ENCODE data around the gene RGS6. TPM values are rescaled to one million over a fixed set of nuclear protein-coding genes. Genes with fewer than 3 reads are reported as not detected.

RGS6 gene
- total RNA-seq, 4 donors from 2014 or later = 7.6 to 25.3 (median 17.2) TPM

GRCh38 chr14:72501439-72501838 lies 569.2 kb downstream of the RGS6 start:
- Histone ChIP-seq H3K4me1 (peaks cover 21 to 23% of the 10 kb centered on the region in 2 donors), H3K27me3 (no peaks in the 10 kb centered on the region), H3K4me3 (replicated peaks in 1 of 3) (no peak overlapping the region), H3K9me3 (no peaks in the 10 kb centered on the region), H3K27ac (peak overlapping the region in 2 of 3 donors; percentile 71 to 77), H3K36me3 (no peaks in the 10 kb centered on the region)
- DNase-seq = no peak
- WGBS, 2 donors = 94 to 98% methylated on average over 5 of the region's 5 CpGs
- intact Hi-C loops (cut with DNase I) = no loop called here
- TF ChIP-seq POLR2A (IDR thresholded peaks at IDR 0.05) = no peak
- TF ChIP-seq, protein P1, sequence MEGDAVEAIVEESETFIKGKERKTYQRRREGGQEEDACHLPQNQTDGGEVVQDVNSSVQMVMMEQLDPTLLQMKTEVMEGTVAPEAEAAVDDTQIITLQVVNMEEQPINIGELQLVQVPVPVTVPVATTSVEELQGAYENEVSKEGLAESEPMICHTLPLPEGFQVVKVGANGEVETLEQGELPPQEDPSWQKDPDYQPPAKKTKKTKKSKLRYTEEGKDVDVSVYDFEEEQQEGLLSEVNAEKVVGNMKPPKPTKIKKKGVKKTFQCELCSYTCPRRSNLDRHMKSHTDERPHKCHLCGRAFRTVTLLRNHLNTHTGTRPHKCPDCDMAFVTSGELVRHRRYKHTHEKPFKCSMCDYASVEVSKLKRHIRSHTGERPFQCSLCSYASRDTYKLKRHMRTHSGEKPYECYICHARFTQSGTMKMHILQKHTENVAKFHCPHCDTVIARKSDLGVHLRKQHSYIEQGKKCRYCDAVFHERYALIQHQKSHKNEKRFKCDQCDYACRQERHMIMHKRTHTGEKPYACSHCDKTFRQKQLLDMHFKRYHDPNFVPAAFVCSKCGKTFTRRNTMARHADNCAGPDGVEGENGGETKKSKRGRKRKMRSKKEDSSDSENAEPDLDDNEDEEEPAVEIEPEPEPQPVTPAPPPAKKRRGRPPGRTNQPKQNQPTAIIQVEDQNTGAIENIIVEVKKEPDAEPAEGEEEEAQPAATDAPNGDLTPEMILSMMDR (IDR thresholded peaks at IDR 0.05) = no peak

DNA sequence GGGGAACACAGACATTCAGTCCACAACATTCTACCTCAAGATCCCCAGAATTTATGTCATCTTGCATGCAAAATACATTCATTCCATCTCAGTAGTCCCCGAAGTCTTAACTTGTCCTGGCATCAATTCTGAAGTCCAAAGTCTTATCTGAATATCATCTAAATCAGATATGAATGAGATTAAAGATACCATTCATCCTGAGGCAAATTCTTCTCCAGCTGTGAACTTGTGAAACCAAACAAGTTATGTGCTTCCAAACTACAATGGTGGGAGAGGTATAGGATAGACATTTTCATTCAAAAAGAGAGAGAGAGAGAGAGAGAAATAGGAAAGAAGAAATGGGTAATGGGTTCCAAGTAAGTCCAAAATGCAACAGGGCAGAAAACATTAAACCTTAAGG lies 571.0 kb downstream of the RGS6 start:
- Histone ChIP-seq H3K4me3 (replicated peaks in 1 of 3) (no peak overlapping the region), H3K27me3 (no peaks in the 10 kb centered on the region), H3K9me3 (no peaks in the 10 kb centered on the region), H3K27ac (no peak overlapping the region), H3K4me1 (peaks cover 21 to 23% of the 10 kb centered on the region in 2 donors), H3K36me3 (no peaks in the 10 kb centered on the region)
- TF ChIP-seq, protein P1 (IDR thresholded peaks at IDR 0.05) = no peak
- no peak for TF ChIP-seq POLR2A (IDR thresholded peaks at IDR 0.05)
- 94 to 100% methylated on average over 1 of the region's 1 CpG for WGBS, 2 donors
- intact Hi-C loops (cut with DNase I) = no loop called here
- DNase-seq = no peak

DNA sequence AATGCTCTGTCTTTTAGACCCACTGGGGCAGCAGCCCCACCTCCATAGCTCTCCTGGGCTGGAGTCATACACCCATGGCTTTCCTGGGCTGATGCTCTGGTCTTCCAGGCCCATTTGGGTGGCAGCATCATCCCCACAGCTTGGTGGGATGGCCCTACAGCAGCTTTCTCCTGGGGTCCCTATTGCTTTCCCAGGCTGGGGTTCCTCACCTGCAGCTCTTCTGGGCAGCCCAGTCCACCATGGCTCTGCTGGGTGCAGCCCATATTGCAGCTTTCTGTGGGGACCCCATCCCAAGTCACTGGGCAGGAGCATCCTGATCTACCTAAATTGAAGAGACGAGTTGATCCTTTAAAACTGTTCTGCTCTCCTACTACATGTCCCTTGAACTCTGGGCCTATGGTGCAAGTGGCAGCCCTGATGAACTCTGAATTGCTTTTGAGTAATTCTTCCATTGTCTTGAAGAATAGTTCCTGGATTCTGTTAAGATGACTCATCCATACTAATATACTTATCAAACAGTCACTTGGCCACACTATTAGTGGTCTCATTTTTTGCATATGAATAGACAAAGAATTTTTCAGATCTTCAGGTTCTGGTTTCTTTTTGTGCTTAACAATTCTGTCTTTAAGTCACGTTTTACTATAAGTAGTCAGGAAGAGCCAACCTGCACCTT lies 571.6 kb downstream of the RGS6 start:
- no peak for DNase-seq
- 96% methylated on average over 2 of the region's 2 CpGs for WGBS, 2 donors
- Histone ChIP-seq H3K27ac (no peak overlapping the region), H3K36me3 (no peaks in the 10 kb centered on the region), H3K4me3 (replicated peaks in 1 of 3) (no peak overlapping the region), H3K9me3 (no peaks in the 10 kb centered on the region), H3K4me1 (peaks cover 21 to 23% of the 10 kb centered on the region in 2 donors), H3K27me3 (no peaks in the 10 kb centered on the region)
- TF ChIP-seq POLR2A (IDR thresholded peaks at IDR 0.05) = no peak
- TF ChIP-seq, protein P1 (IDR thresholded peaks at IDR 0.05) = no peak
- intact Hi-C loops (cut with DNase I) = no loop called here

DNA sequence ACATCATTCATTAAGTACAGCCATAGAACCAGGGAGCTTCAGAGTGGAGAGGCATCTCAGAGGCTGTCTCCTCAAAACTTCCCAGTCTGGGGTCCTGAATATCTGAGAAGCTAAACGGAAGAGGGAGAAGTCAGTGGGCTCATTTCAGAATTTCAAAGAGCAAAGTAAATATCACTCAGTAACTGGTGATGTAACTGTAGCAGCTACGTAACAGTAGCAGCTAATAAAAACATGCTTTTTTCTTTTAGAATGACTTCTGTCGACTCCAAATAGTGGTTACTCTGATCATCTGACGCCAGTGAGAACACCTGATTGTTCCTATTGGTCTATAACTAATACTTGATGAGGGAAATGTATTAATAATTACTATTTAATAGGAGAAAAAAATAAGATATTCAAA lies 578.3 kb downstream of the RGS6 start:
- no peaks in the 10 kb centered on the region for H3K36me3 ChIP-seq
- intact Hi-C loops (cut with DNase I) = no loop called here
- H3K27me3 ChIP-seq = no peaks in the 10 kb centered on the region
- DNase-seq = no peak
- no peak for TF ChIP-seq POLR2A (IDR thresholded peaks at IDR 0.05)
- TF ChIP-seq, protein P1 (IDR thresholded peaks at IDR 0.05) = no peak
- WGBS, 2 donors = 83 to 84% methylated on average over 4 of the region's 4 CpGs
- no peak overlapping the region for H3K4me3 ChIP-seq (replicated peaks in 1 of 3)
- no peak overlapping the region for H3K27ac ChIP-seq
- no peaks in the 10 kb centered on the region for H3K9me3 ChIP-seq
- peaks cover 12 to 23% of the 10 kb centered on the region in 2 donors for H3K4me1 ChIP-seq

GRCh38 chr14:72512281-72512680 lies 580.1 kb downstream of the RGS6 start:
- TF ChIP-seq, protein P1 (IDR thresholded peaks at IDR 0.05) = no peak
- no peak for TF ChIP-seq POLR2A (IDR thresholded peaks at IDR 0.05)
- H3K4me1 ChIP-seq = peaks cover 12 to 28% of the 10 kb centered on the region in 2 donors
- H3K9me3 ChIP-seq = no peaks in the 10 kb centered on the region
- peak; percentile 48 to 60 for DNase-seq
- H3K27me3 ChIP-seq = no peaks in the 10 kb centered on the region
- H3K36me3 ChIP-seq = no peaks in the 10 kb centered on the region
- WGBS, 2 donors = 39 to 50% methylated on average over 2 of the region's 2 CpGs
- no peak overlapping the region for H3K4me3 ChIP-seq (replicated peaks in 1 of 3)
- intact Hi-C loops (cut with DNase I) = no loop called here
- H3K27ac ChIP-seq = peak overlapping the region in 2 of 3 donors; percentile 54 to 73

Measured in thyroid gland (tissue), 4 donors.